ENCODE measurements around the gene TMPRSS4.

The TMPRSS4 gene

GRCh38 chr11:118149493-118149892 is 72.6 kb downstream of the TMPRSS4 start:
- H2AFZ ChIP-seq (ENCODE audit: low read depth, low read length): no peak overlapping the region
- H3K4me3 ChIP-seq (ENCODE audit: low read length): no peak overlapping the region
- H3K27me3 ChIP-seq (ENCODE audit: low read depth, low read length): peaks cover 11% of the 10 kb centered on the region
- H3K27ac ChIP-seq (ENCODE audit: low read length): no peak overlapping the region
- TF ChIP-seq CTCF (IDR thresholded peaks at IDR 0.05; ENCODE audit: low read depth, low read length): no peak
- TF ChIP-seq EZH2phosphoT487 (IDR thresholded peaks at IDR 0.05; ENCODE audit: low read depth): no peak
- no peaks in the 10 kb centered on the region for H3K9me3 ChIP-seq (ENCODE audit: insufficient read depth, low read length)
- H3K79me2 ChIP-seq (ENCODE audit: low read length): no peaks in the 10 kb centered on the region
- H4K20me1 ChIP-seq (ENCODE audit: insufficient read depth, low read length): no peaks in the 10 kb centered on the region
- no peak overlapping the region for H3K9ac ChIP-seq (ENCODE audit: low read length)
- H3K4me2 ChIP-seq (ENCODE audit: low read length): no peak overlapping the region
- peaks cover 6% of the 10 kb centered on the region; the same call in 1 of the 2 replicates for H3K4me1 ChIP-seq (ENCODE audit: low read length)
- no peaks in the 10 kb centered on the region for H3K36me3 ChIP-seq (replicated peaks; ENCODE audit: low read depth, low read length)

GRCh38 chr11:118151431-118151830 is 74.6 kb downstream of the TMPRSS4 start:
- no peaks in the 10 kb centered on the region for H3K9me3 ChIP-seq (ENCODE audit: insufficient read depth, low read length)
- no peaks in the 10 kb centered on the region for H3K36me3 ChIP-seq (replicated peaks; ENCODE audit: low read depth, low read length)
- 0 out of 2 replicates have a peak, but pooled peaks cover under 1% of the 10 kb centered on the region for H3K4me1 ChIP-seq (ENCODE audit: low read length)
- H3K27me3 ChIP-seq (ENCODE audit: low read depth, low read length): peaks cover 27% of the 10 kb centered on the region
- H3K4me2 ChIP-seq (ENCODE audit: low read length): no peak overlapping the region
- H4K20me1 ChIP-seq (ENCODE audit: insufficient read depth, low read length): no peaks in the 10 kb centered on the region
- no peak overlapping the region for H2AFZ ChIP-seq (ENCODE audit: low read depth, low read length)
- no peaks in the 10 kb centered on the region for H3K79me2 ChIP-seq (ENCODE audit: low read length)
- H3K4me3 ChIP-seq (ENCODE audit: low read length): no peak overlapping the region
- H3K9ac ChIP-seq (ENCODE audit: low read length): no peak overlapping the region
- TF ChIP-seq EZH2phosphoT487 (IDR thresholded peaks at IDR 0.05; ENCODE audit: low read depth) (no peak), CTCF (IDR thresholded peaks at IDR 0.05; ENCODE audit: low read depth, low read length) (no peak)
- H3K27ac ChIP-seq (ENCODE audit: low read length): no peak overlapping the region

GRCh38 chr11:118152020-118152551 is 75.2 kb downstream of the TMPRSS4 start:
- no peaks in the 10 kb centered on the region for H4K20me1 ChIP-seq (ENCODE audit: insufficient read depth, low read length)
- peaks cover 33% of the 10 kb centered on the region for H3K27me3 ChIP-seq (ENCODE audit: low read depth, low read length)
- H3K36me3 ChIP-seq (replicated peaks; ENCODE audit: low read depth, low read length): no peaks in the 10 kb centered on the region
- H3K4me1 ChIP-seq (ENCODE audit: low read length): no peaks in the 10 kb centered on the region
- no peaks in the 10 kb centered on the region for H3K79me2 ChIP-seq (ENCODE audit: low read length)
- no peak for TF ChIP-seq CTCF (IDR thresholded peaks at IDR 0.05; ENCODE audit: low read depth, low read length)
- H3K4me2 ChIP-seq (ENCODE audit: low read length): no peak overlapping the region
- H3K4me3 ChIP-seq (ENCODE audit: low read length): no peak overlapping the region
- H3K9ac ChIP-seq (ENCODE audit: low read length): no peak overlapping the region
- no peaks in the 10 kb centered on the region for H3K9me3 ChIP-seq (ENCODE audit: insufficient read depth, low read length)
- H3K27ac ChIP-seq (ENCODE audit: low read length): no peak overlapping the region
- H2AFZ ChIP-seq (ENCODE audit: low read depth, low read length): no peak overlapping the region

GRCh38 chr11:118152552-118153471 is 75.9 kb downstream of the TMPRSS4 start, which contains the start of gene SCN4B:
Gene SCN4B (minus strand): TSS chr11:118152823. CDS start chr11:118152673, 150 bp downstream.
- no peaks in the 10 kb centered on the region for H3K9me3 ChIP-seq (ENCODE audit: insufficient read depth, low read length)
- H3K79me2 ChIP-seq (ENCODE audit: low read length): no peaks in the 10 kb centered on the region
- H3K4me1 ChIP-seq (ENCODE audit: low read length): no peaks in the 10 kb centered on the region
- no peak within 1 kb of the TSS for H3K27ac ChIP-seq (ENCODE audit: low read length)
- no peak within 1 kb of the TSS for H3K9ac ChIP-seq (ENCODE audit: low read length)
- no peak within 1 kb of the TSS for H3K4me3 ChIP-seq (ENCODE audit: low read length)
- H3K4me2 ChIP-seq (ENCODE audit: low read length): no peak within 1 kb of the TSS
- H3K36me3 ChIP-seq (replicated peaks; ENCODE audit: low read depth, low read length): no peaks in the 10 kb centered on the region
- peaks cover 37% of the 10 kb centered on the region for H3K27me3 ChIP-seq (ENCODE audit: low read depth, low read length)
- H2AFZ ChIP-seq (ENCODE audit: low read depth, low read length): no peak within 1 kb of the TSS
- TF ChIP-seq CTCF (IDR thresholded peaks at IDR 0.05; ENCODE audit: low read depth, low read length) (no peak), EZH2phosphoT487 (IDR thresholded peaks at IDR 0.05; ENCODE audit: low read depth) (no peak)
- H4K20me1 ChIP-seq (ENCODE audit: insufficient read depth, low read length): no peaks in the 10 kb centered on the region

Measured in OCI-LY3 (cell line).